HepG2 (cell line): ENCODE data around the gene PAPSS2. TPM values are rescaled to one million over a fixed set of nuclear protein-coding genes. Genes with fewer than 3 reads are reported as not detected.
A peak's percentile ranks its signal among the peaks of the same experiment; 100 is the strongest.

ENCODE experiments used
- ATAC-seq: fragments of 200-7000 bp; cut with Tn5 transposase; 3 replicates; pipeline ENCODE4 v1.9.1; 2020; ENCODE audit warnings: mild to moderate bottlenecking, moderate library complexity
- BruUV-seq: library from RNA; stranded (reverse); fragments of 400-500 nt; replicated peaks from 2 replicates; lab custom pipeline; 2021; lab: Mats Ljungman, UMichigan
- CTCF ChIA-PET: fragments of 300-600 bp; formaldehyde crosslinking; extraction: SDS; loops from one replicate; lab custom pipeline; 2021; ENCODE audit warnings: low total read pairs, inconsistent platforms, low intra/inter-chr PET ratio; lab: Yijun Ruan, JAX
- POLR2A ChIA-PET: fragments of 350-600 bp; sonication (Branson Sonifier 250); formaldehyde crosslinking; loops from one replicate; lab custom pipeline; 2020; ENCODE audit warnings: antibody characterized with exemption, inconsistent platforms; lab: Yijun Ruan, JAX
- DNase-seq: peaks from one replicate; pipeline ENCODE4 v3.0.0-alpha.2; 2015; ENCODE audit warnings: low spot score
- FAIRE-seq: peaks from 3 replicates; lab custom pipeline; 2011; peaks lifted over from hg19 to GRCh38; lab: Jason Lieb, UNC
- H2AFZ ChIP-seq: one replicate; pipeline ENCODE4 v1.6.1; 2011; ENCODE audit warnings: low read length, inconsistent platforms
- H3K27ac ChIP-seq: fragments of 300-600 bp; 3 replicates; pipeline ENCODE4 v1.8.0; 2011; ENCODE audit warnings: mixed run types, mild to moderate bottlenecking, mixed read lengths, low read length, inconsistent platforms; ENCODE audit not compliant: insufficient read depth; ENCODE audit errors: extremely low read length
- H3K27me3 ChIP-seq, 2 experiments: fragments of 200-600 bp in 1 of 2; 2 replicates in 1 of 2; 3 replicates in 1 of 2; pipeline versions ENCODE4 v1.6.0 to v1.8.0; 2011; ENCODE audit warnings: low read length in 2 of 2, mild to moderate bottlenecking in 2 of 2, moderate library complexity in 2 of 2, inconsistent platforms in 1 of 2; ENCODE audit not compliant: insufficient read depth in 2 of 2, control insufficient read depth in 1 of 2
- H3K36me3 ChIP-seq, 2 experiments: fragments of 200-600 bp in 1 of 2; replicated peaks in 1 of 2; 2 replicates in 1 of 2; 3 replicates in 1 of 2; pipeline versions ENCODE4 v1.5.1 to v1.8.0; 2011; ENCODE audit warnings: low read length in 2 of 2, inconsistent platforms in 1 of 2; ENCODE audit not compliant: insufficient read depth in 2 of 2, control insufficient read depth in 1 of 2
- H3K4me1 ChIP-seq: 2 replicates; pipeline ENCODE4 v1.5.1; 2012; ENCODE audit warnings: low read length, inconsistent platforms; ENCODE audit not compliant: insufficient read depth
- H3K4me2 ChIP-seq: 2 replicates; pipeline ENCODE4 v1.6.0; 2011; ENCODE audit warnings: low read depth, low read length, inconsistent platforms
- H3K4me3 ChIP-seq, 3 experiments: fragments of 200-600 bp in 1 of 3; sonication (generic), shearing (Covaris generic) in 1 of 3; replicated peaks in 1 of 3; 2 replicates each; pipeline ENCODE4 v1.5.1; 2011 to 2016; ENCODE audit warnings: low read length in 3 of 3, inconsistent platforms in 2 of 3, low read depth in 2 of 3, mild to moderate bottlenecking in 2 of 3, control low read depth in 1 of 3, mixed read lengths in 1 of 3; ENCODE audit not compliant: insufficient read depth in 1 of 3
- H3K79me2 ChIP-seq: one replicate; pipeline ENCODE4 v1.6.1; 2011; ENCODE audit warnings: low read length, inconsistent platforms; ENCODE audit not compliant: insufficient read depth
- H3K9ac ChIP-seq: 2 replicates; pipeline ENCODE4 v1.6.0; 2011; ENCODE audit warnings: mild to moderate bottlenecking, low read depth, low read length, inconsistent platforms; ENCODE audit not compliant: insufficient read depth
- H3K9me3 ChIP-seq: 2 replicates; pipeline ENCODE4 v1.5.1; 2012; ENCODE audit warnings: mild to moderate bottlenecking, low read length
- H4K20me1 ChIP-seq: 2 replicates; pipeline ENCODE4 v1.6.0; 2011; ENCODE audit warnings: inconsistent platforms, mild to moderate bottlenecking, low read length, moderate library complexity; ENCODE audit not compliant: insufficient read depth
- ELF4 ChIP-seq: sonication (generic); formaldehyde crosslinking; IDR thresholded peaks from 2 replicates; pipeline ENCODE4 v1.5.0; 2020; ENCODE audit warnings: missing genetic modification reagents, mild to moderate bottlenecking, moderate library complexity, borderline replicate concordance
- HNF4A ChIP-seq: sonication (generic); formaldehyde crosslinking; IDR thresholded peaks from 2 replicates; pipeline ENCODE4 v1.4.0; 2020; ENCODE audit warnings: missing genetic modification reagents
- MTERF4 ChIP-seq: sonication (generic); formaldehyde crosslinking; IDR thresholded peaks from 2 replicates; pipeline ENCODE4 v1.8.0; 2023; ENCODE audit warnings: mild to moderate bottlenecking, missing genetic modification reagents
- NR2F6 ChIP-seq, 2 experiments: IDR thresholded peaks; 2 replicates each; pipeline ENCODE4 v1.6.1; 2016; ENCODE audit warnings: antibody characterized with exemption in 1 of 2, mild to moderate bottlenecking in 1 of 2
- RNF2 ChIP-seq: fragments of 450-650 bp; conservative IDR thresholded peaks from 2 replicates; pipeline ENCODE4 v1.6.1; 2016; ENCODE audit warnings: low read depth
- SAP130 ChIP-seq: IDR thresholded peaks from 2 replicates; pipeline ENCODE4 v1.6.1; 2016; ENCODE audit warnings: low read depth
- SMAD9 ChIP-seq: sonication (generic); formaldehyde crosslinking; IDR thresholded peaks from 2 replicates; pipeline ENCODE4 v1.5.1; 2020; ENCODE audit warnings: mild to moderate bottlenecking, missing genetic modification reagents
- SOX13 ChIP-seq, 3 experiments: fragments of 450-650 bp in 1 of 3; sonication (generic) in 1 of 3; formaldehyde crosslinking in 1 of 3; IDR thresholded peaks in 2 of 3; conservative IDR thresholded peaks in 1 of 3; 2 replicates each; pipeline versions ENCODE4 v1.5.0 to v1.6.1; 2016 to 2020; ENCODE audit warnings: antibody characterized with exemption in 1 of 3, mild to moderate bottlenecking in 1 of 3, missing compliant biosample characterization in 1 of 3, missing genetic modification reagents in 1 of 3, moderate library complexity in 1 of 3
- SP4 ChIP-seq: sonication (generic); formaldehyde crosslinking; IDR thresholded peaks from 2 replicates; pipeline ENCODE4 v1.8.1; 2023; ENCODE audit warnings: mild to moderate bottlenecking, missing genetic modification reagents
- ZNF205 ChIP-seq: IDR thresholded peaks from 2 replicates; pipeline ENCODE4 v1.6.1; 2018; ENCODE audit warnings: missing biosample characterization, missing genetic modification reagents
- ZNF33B ChIP-seq: sonication (generic); formaldehyde crosslinking; IDR thresholded peaks from 2 replicates; pipeline ENCODE4 v1.5.1; 2020; ENCODE audit warnings: mild to moderate bottlenecking, missing genetic modification reagents
- ZNF569 ChIP-seq: sonication (generic); formaldehyde crosslinking; IDR thresholded peaks from 2 replicates; pipeline ENCODE4 v1.5.0; 2020; ENCODE audit warnings: mild to moderate bottlenecking, missing genetic modification reagents, moderate library complexity, borderline replicate concordance
- ZNF609 ChIP-seq: sonication (generic); formaldehyde crosslinking; IDR thresholded peaks from 2 replicates; pipeline ENCODE4 v1.4.0; 2020; ENCODE audit warnings: mild to moderate bottlenecking, missing genetic modification reagents, borderline replicate concordance
- WGBS: methylation state at CpG from one replicate; pipeline ENCODE4 v1.1.6; 2017; ENCODE audit warnings: low lambda C conversion rate; 5-methylcytosine and 5-hydroxymethylcytosine counted together
- in situ Hi-C: cut with HindIII; loops from 2 replicates; pipeline ENCODE4 v1.10.0; 2017; ENCODE audit warnings: low pct_unique_long_range_greater_than_20kb; ENCODE audit not compliant: extremely low pct_ligation_motif_present
- intact Hi-C: fragments of 100-400 bp; cut with micrococcal nuclease; formaldehyde crosslinking; loops from one replicate; pipeline ENCODE4 v1.10.0; 2022; ENCODE audit not compliant: unreplicated experiment
- polyA plus RNA-seq, 8 experiments: library from polyadenylated mRNA; depleted of rRNA in 3 of 8; stranded (reverse) in 7 of 8; unstranded in 1 of 8; fragments of >200 nt; fragmentation: Illumina TruSeq in 4 of 8; extraction: Trizol in 4 of 8; gene quantifications; 2 replicates each; pipeline versions ENCODE4 v1.2.1 to v1.2.3, GENCODE V29; 2011 to 2016; ENCODE audit warnings: low read depth in 4 of 8, missing spikeins in 1 of 8, mixed read lengths in 1 of 8; ENCODE audit not compliant: insufficient read depth in 1 of 8
- total RNA-seq, 5 experiments: library from RNA; depleted of rRNA; stranded (reverse); fragments of >200 nt; fragmentation: Illumina TruSeq; extraction: Trizol; gene quantifications; 2 replicates each; pipeline ENCODE4 v1.2.3, GENCODE V29; 2016; ENCODE audit warnings: low read depth in 1 of 5

PAPSS2 gene
- total and polyA plus RNA-seq, 2 of the 13 experiments (the other 11 are each of a cell fraction or from before 2014, with no cell fraction given) = 0.11 to 0.12 TPM

GRCh38 chr10:87615856-87616255, 43.8 kb upstream of the PAPSS2 start:
- Histone ChIP-seq H3K79me2 (no peaks in the 10 kb centered on the region), H3K4me2 (no peak overlapping the region), H3K4me3 (no peak overlapping the region), H3K9ac (no peak overlapping the region), H4K20me1 (no peaks in the 10 kb centered on the region), H3K36me3 (no peaks in the 10 kb centered on the region), H2AFZ (no peak overlapping the region), H3K27me3 (no peaks in the 10 kb centered on the region), H3K9me3 (peaks cover 9% of the 10 kb centered on the region), H3K4me1 (peaks cover 48% of the 10 kb centered on the region), H3K27ac (no peak overlapping the region)
- WGBS = 25% methylated on average over 3 of the region's 3 CpGs
- no peak for FAIRE-seq
- no peak for DNase-seq
- in situ Hi-C loops (no loop called here), intact Hi-C loops (no loop called here)
- ChIA-PET POLR2A (no interaction called here), CTCF (no interaction called here)
- no TSS peak for BruUV-seq
- ATAC-seq = no peak
- TF ChIP-seq SMAD9 = no peak
- TF ChIP-seq ZNF33B (CRISPR knock-in tag) = no peak
- no peak for TF ChIP-seq ZNF569 (CRISPR knock-in tag)
- TF ChIP-seq ELF4 (CRISPR knock-in tag) = no peak
- no peak for TF ChIP-seq MTERF4
- no peak for TF ChIP-seq SAP130 (CRISPR knock-in tag)
- TF ChIP-seq RNF2 = no peak

GRCh38 chr10:87617503-87617902, 42.2 kb upstream of the PAPSS2 start:
- intact Hi-C loops = no loop called here
- Histone ChIP-seq H4K20me1 (no peaks in the 10 kb centered on the region), H3K27ac (no peak overlapping the region), H3K4me3 (no peak overlapping the region), H3K79me2 (no peaks in the 10 kb centered on the region), H3K4me2 (peak overlapping the region; percentile 81; the same call in 1 of the 2 replicates), H3K9me3 (no peaks in the 10 kb centered on the region), H3K27me3 (no peaks in the 10 kb centered on the region), H3K36me3 (no peaks in the 10 kb centered on the region), H3K9ac (no peak overlapping the region), H2AFZ (peak overlapping the region; percentile 17), H3K4me1 (peaks cover 45% of the 10 kb centered on the region)
- ChIA-PET CTCF (no interaction called here), POLR2A (no interaction called here)
- FAIRE-seq (no peak), DNase-seq (no peak), ATAC-seq (peak; percentile 10; the same call in 2 of the 3 replicates)
- in situ Hi-C loops = no loop called here
- 17% methylated on average over 1 of the region's 1 CpG for WGBS
- BruUV-seq = no TSS peak
- TF ChIP-seq ZNF205 (CRISPR knock-in tag) = peak; percentile 49; the same call in 1 of the 2 replicates
- peak; percentile 63; the same call in 1 of the 2 replicates for TF ChIP-seq ZNF609 (CRISPR knock-in tag)
- TF ChIP-seq SOX13 (IDR thresholded peaks at IDR 0.05) = no peak
- 0 out of 4 replicates have a peak, but pooled peaks of 1 of the 2 experiments have one; percentile 7 for TF ChIP-seq SOX13 (CRISPR knock-in tag; conservative IDR thresholded peaks at IDR 0.05 in 1 of 2, IDR thresholded peaks at IDR 0.05 in 1 of 2)
- TF ChIP-seq HNF4A = 0 out of 2 replicates have a peak, but pooled peaks have one; percentile 14
- no peak for TF ChIP-seq SP4
- 0 out of 2 replicates have a peak, but pooled peaks have one; percentile 38 for TF ChIP-seq NR2F6 (IDR thresholded peaks at IDR 0.05)
- 0 out of 2 replicates have a peak, but pooled peaks have one; percentile 9 for TF ChIP-seq NR2F6 (CRISPR knock-in tag; IDR thresholded peaks at IDR 0.05)
